ENCODE results near the gene CCNY. TPM values are rescaled to one million over a fixed set of nuclear protein-coding genes. Genes with fewer than 3 reads are reported as not detected.

The CCNY gene
- total and polyA plus RNA-seq, 2 donors (not counting 1 experiment from before 2014, with no cell fraction given): 34.1 to 64.9 TPM

- intact Hi-C loops (cut with micrococcal nuclease): no loop called here
- H3K4me1 Mint-ChIP-seq: peaks cover 47% of the 10 kb centered on the region
- no peak overlapping the region for H3K9ac ChIP-seq (ENCODE audit: low read length)
Observed at GRCh38 chr10:35426657-35427056, 90.3 kb downstream of the CCNY start.

DNA sequence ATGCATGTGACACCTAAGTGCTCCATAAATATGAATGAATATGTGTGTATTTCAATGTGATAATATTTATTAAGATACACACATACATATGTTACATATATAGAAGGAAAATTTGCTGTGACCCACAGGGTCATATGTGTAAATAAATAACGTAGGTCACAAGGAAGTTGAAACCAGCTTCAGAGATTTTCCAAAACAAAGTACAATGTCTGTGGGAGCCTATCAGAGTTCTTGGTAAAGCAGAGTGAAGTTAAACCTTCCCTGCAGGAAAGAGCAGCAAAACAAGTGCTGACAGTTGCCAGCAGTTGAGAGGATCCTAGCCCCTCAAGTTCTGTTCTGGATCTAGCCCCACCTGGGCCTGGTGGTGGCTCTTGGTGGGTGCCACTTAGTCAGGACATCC lies 91.2 kb downstream of the CCNY start:
- ChIA-PET CTCF (no interaction called here), POLR2A (no interaction called here)
- Histone ChIP-seq H3K4me2 (replicated peaks; ENCODE audit: low read depth, low read length, poor library complexity, severe bottlenecking) (no peak overlapping the region), H3K36me3 (replicated peaks in 1 of 2; ENCODE audit: control extremely low read depth in 1 of 2, control insufficient read depth in 1 of 2, extremely low read depth in 1 of 2, insufficient read depth in 2 of 2, low read length in 1 of 2) (no peaks in the 10 kb centered on the region), H3K4me3 (ENCODE audit: control extremely low read depth in 1 of 5, extremely low read depth in 1 of 5, insufficient read depth in 1 of 5, low read depth in 2 of 5, low read length in 4 of 5) (no peak overlapping the region), H3K9ac (ENCODE audit: low read length) (no peak overlapping the region), H3K9me3 (ENCODE audit: control extremely low read depth in 1 of 3, control insufficient read depth in 2 of 3, insufficient read depth in 1 of 3, low read length in 2 of 3) (no peaks in the 10 kb centered on the region), H3K27me3 (replicated peaks in 1 of 4; ENCODE audit: control extremely low read depth in 1 of 4, control insufficient read depth in 3 of 4, insufficient read depth in 4 of 4, low read length in 3 of 4) (no peaks in the 10 kb centered on the region), H4K20me1 (ENCODE audit: control insufficient read depth, insufficient read depth, low read length, poor library complexity, severe bottlenecking) (peaks cover 52% of the 10 kb centered on the region), H3K27ac (ENCODE audit: low read length in 2 of 2) (no peak overlapping the region), H3K79me2 (ENCODE audit: control insufficient read depth, insufficient read depth, low read length) (peaks cover 89% of the 10 kb centered on the region), H3K4me1 (ENCODE audit: control insufficient read depth in 2 of 2, insufficient read depth in 2 of 2, low read length in 2 of 2) (peaks cover 4 to 9% of the 10 kb centered on the region in 2 donors), H2AFZ (ENCODE audit: insufficient read depth, low read depth, low read length, poor library complexity, severe bottlenecking) (no peak overlapping the region)
- H3K27me3 Mint-ChIP-seq: no peaks in the 10 kb centered on the region
- ATAC-seq (ENCODE audit: low read depth) (no peak), DNase-seq (no peak)
- H3K9me3 Mint-ChIP-seq (ENCODE audit: insufficient read depth): no peaks in the 10 kb centered on the region
- no peak overlapping the region for H3K4me3 Mint-ChIP-seq
- no CpG with 5 or more reads among the region's 1 CpG for WGBS (ENCODE audit: insufficient coverage)
- no peak overlapping the region for H3K27ac Mint-ChIP-seq
- no peak for TF ChIP-seq EZH2 (IDR thresholded peaks at IDR 0.05; ENCODE audit: borderline replicate concordance, insufficient read depth, low read depth, low read length, poor library complexity, severe bottlenecking)
- TF ChIP-seq, protein P1, sequence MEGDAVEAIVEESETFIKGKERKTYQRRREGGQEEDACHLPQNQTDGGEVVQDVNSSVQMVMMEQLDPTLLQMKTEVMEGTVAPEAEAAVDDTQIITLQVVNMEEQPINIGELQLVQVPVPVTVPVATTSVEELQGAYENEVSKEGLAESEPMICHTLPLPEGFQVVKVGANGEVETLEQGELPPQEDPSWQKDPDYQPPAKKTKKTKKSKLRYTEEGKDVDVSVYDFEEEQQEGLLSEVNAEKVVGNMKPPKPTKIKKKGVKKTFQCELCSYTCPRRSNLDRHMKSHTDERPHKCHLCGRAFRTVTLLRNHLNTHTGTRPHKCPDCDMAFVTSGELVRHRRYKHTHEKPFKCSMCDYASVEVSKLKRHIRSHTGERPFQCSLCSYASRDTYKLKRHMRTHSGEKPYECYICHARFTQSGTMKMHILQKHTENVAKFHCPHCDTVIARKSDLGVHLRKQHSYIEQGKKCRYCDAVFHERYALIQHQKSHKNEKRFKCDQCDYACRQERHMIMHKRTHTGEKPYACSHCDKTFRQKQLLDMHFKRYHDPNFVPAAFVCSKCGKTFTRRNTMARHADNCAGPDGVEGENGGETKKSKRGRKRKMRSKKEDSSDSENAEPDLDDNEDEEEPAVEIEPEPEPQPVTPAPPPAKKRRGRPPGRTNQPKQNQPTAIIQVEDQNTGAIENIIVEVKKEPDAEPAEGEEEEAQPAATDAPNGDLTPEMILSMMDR (IDR thresholded peaks at IDR 0.05): no peak
- intact Hi-C loops (cut with micrococcal nuclease): no loop called here
- H3K4me1 Mint-ChIP-seq: peaks cover 48% of the 10 kb centered on the region

More at GRCh38 chr10:35426657-35427056, 90.3 kb downstream of the CCNY start:
- ChIA-PET POLR2A (no interaction called here), CTCF (no interaction called here)
- TF ChIP-seq, protein P1 (IDR thresholded peaks at IDR 0.05): no peak
- Mint-ChIP-seq H3K27ac (no peak overlapping the region), H3K4me3 (no peak overlapping the region), H3K9me3 (ENCODE audit: insufficient read depth) (no peaks in the 10 kb centered on the region), H3K27me3 (no peaks in the 10 kb centered on the region)
- Histone ChIP-seq H3K36me3 (replicated peaks in 1 of 2; ENCODE audit: control extremely low read depth in 1 of 2, control insufficient read depth in 1 of 2, extremely low read depth in 1 of 2, insufficient read depth in 2 of 2, low read length in 1 of 2) (no peaks in the 10 kb centered on the region), H3K9me3 (ENCODE audit: control extremely low read depth in 1 of 3, control insufficient read depth in 2 of 3, insufficient read depth in 1 of 3, low read length in 2 of 3) (no peaks in the 10 kb centered on the region), H4K20me1 (ENCODE audit: control insufficient read depth, insufficient read depth, low read length, poor library complexity, severe bottlenecking) (peaks cover 60% of the 10 kb centered on the region), H3K27ac (ENCODE audit: low read length in 2 of 2) (no peak overlapping the region), H3K79me2 (ENCODE audit: control insufficient read depth, insufficient read depth, low read length) (peaks cover 88% of the 10 kb centered on the region), H3K27me3 (replicated peaks in 1 of 4; ENCODE audit: control extremely low read depth in 1 of 4, control insufficient read depth in 3 of 4, insufficient read depth in 4 of 4, low read length in 3 of 4) (no peaks in the 10 kb centered on the region), H3K4me2 (replicated peaks; ENCODE audit: low read depth, low read length, poor library complexity, severe bottlenecking) (no peak overlapping the region), H2AFZ (ENCODE audit: insufficient read depth, low read depth, low read length, poor library complexity, severe bottlenecking) (no peak overlapping the region), H3K4me1 (ENCODE audit: control insufficient read depth in 2 of 2, insufficient read depth in 2 of 2, low read length in 2 of 2) (peaks cover 4 to 9% of the 10 kb centered on the region in 2 donors), H3K4me3 (ENCODE audit: control extremely low read depth in 1 of 5, extremely low read depth in 1 of 5, insufficient read depth in 1 of 5, low read depth in 2 of 5, low read length in 4 of 5) (no peak overlapping the region)
- ATAC-seq (ENCODE audit: low read depth) (no peak), DNase-seq (no peak)
